Right lobe of liver (tissue), 6 donors: ENCODE results near the gene PAFAH1B1. TPM values are rescaled to one million over a fixed set of nuclear protein-coding genes. Genes with fewer than 3 reads are reported as not detected.
"Not testable (repeated sequence)": the region's sequence is repeated elsewhere in the genome, so short reads cannot be mapped to it uniquely, and the experiment has no call there.

Experiments used
- ATAC-seq, 4 donors: fragments of 200-7000 bp; cut with Tn5 transposase; one replicate each; pipeline ENCODE4 v1.9.1; 2020; ENCODE audit warnings: mild to moderate bottlenecking in 4 of 4, moderate library complexity in 4 of 4
- DNase-seq, 3 donors: peaks; one replicate each; pipeline ENCODE4 v3.0.0-alpha.2; 2020
- H3K27ac ChIP-seq, 3 donors: fragments of 200-600 bp; one replicate each; pipeline ENCODE4 v1.8.0; 2022
- H3K27me3 ChIP-seq, 2 donors: fragments of 200-600 bp; one replicate each; pipeline ENCODE4 v1.8.0; 2022
- H3K36me3 ChIP-seq, 4 donors: fragments of 200-600 bp; sonication (generic) in 1 of 4; one replicate each; pipeline versions ENCODE4 v1.5.1 to v1.8.0; 2017 to 2022; ENCODE audit warnings: control low read depth in 1 of 4
- H3K4me1 ChIP-seq, 4 donors: fragments of 200-600 bp; sonication (generic) in 1 of 4; one replicate each; pipeline versions ENCODE4 v1.5.1 to v1.8.0; 2017 to 2022; ENCODE audit warnings: control low read depth in 1 of 4
- H3K4me3 ChIP-seq, 3 donors: fragments of 200-600 bp; one replicate each; pipeline ENCODE4 v1.8.0; 2022
- H3K9me3 ChIP-seq, 4 donors: fragments of 200-600 bp; sonication (generic) in 1 of 4; one replicate each; pipeline versions ENCODE4 v1.5.1 to v1.8.0; 2017 to 2022; ENCODE audit warnings: control low read depth in 1 of 4
- CTCF ChIP-seq, 4 donors: fragments of 200-600 bp in 3 of 4; fragments of 450-650 bp in 1 of 4; IDR thresholded peaks; one replicate each; pipeline versions ENCODE4 v1.5.1 to v1.8.0; 2016 to 2022; ENCODE audit warnings: antibody characterized with exemption in 4 of 4, mild to moderate bottlenecking in 2 of 4
- POLR2A ChIP-seq: fragments of 450-650 bp; IDR thresholded peaks from one replicate; pipeline ENCODE4 v1.6.1; 2017; ENCODE audit warnings: antibody characterized with exemption, mild to moderate bottlenecking
- WGBS: methylation state at CpG from one replicate; pipeline ENCODE4 v1.1.6; 2018; ENCODE audit warnings: low coverage, low lambda C conversion rate; ENCODE audit not compliant: insufficient coverage; ENCODE audit errors: missing lambda C conversion rate; 5-methylcytosine and 5-hydroxymethylcytosine counted together
- intact Hi-C, 2 donors: fragments of 100-400 bp; cut with DNase I; formaldehyde crosslinking; loops; one replicate each; pipeline versions ENCODE4 v1.11.2 to v1.14.1; 2022
- total RNA-seq, 6 experiments: library from RNA; depleted of rRNA in 2 of 6; stranded (reverse); fragments of >200 nt in 2 of 6; fragmentation: NEBNext Ultra II Directional in 3 of 6; extraction: Animal tissue kit (Norgen Biotek cat#: 25700) in 3 of 6; gene quantifications; one replicate each; pipeline versions ENCODE4 v1.1.0 to v1.2.4, GENCODE V29; 2016 to 2023
- donor health status: DM: no; HTN: yes; CAD: no.
- donor health status: DM: no; HTN: no; CAD: no.
- donor health status: DM: no; HTN: no; CAD: no.
- donor health status: DM: no; HTN: yes; CAD: no.
- donor health status: DM: no; HTN: yes; CAD: no.

Gene PAFAH1B1
- total RNA-seq, 6 experiments from 2014 or later = 32.6 to 69.9 (median 42.2) TPM

DNA sequence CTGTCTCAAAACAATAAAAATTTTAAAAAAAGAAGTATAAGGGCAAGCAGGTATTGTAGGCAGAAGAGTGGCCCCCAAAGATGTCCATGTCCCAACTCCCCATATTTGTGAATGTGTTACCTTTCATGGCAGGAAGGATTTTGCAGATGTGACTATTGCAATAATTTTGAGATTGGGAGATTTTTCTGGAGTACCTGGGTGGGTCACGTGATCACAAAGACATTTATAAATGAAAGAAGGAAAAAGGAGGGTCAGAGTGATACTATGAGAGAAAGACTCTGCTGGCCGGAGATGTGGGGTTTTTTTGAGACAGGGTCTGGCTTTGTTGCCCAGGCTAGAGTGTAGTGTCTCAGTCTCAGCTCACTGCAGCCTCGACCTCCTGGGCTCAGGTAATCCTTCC is 27.4 kb upstream of the PAFAH1B1 start:
- intact Hi-C loops = no loop called here
- TF ChIP-seq POLR2A = no peak
- TF ChIP-seq CTCF (IDR thresholded peaks at IDR 0.05) = no peak
- Histone ChIP-seq H3K27ac (no peak overlapping the region), H3K27me3 (no peaks in the 10 kb centered on the region), H3K4me3 (no peak overlapping the region), H3K4me1 (no peaks in the 10 kb centered on the region), H3K9me3 (no peaks in the 10 kb centered on the region), H3K36me3 (no peaks in the 10 kb centered on the region)
- WGBS = 73% methylated on average over 2 of the region's 3 CpGs
- DNase-seq (no peak), ATAC-seq (no peak)

DNA sequence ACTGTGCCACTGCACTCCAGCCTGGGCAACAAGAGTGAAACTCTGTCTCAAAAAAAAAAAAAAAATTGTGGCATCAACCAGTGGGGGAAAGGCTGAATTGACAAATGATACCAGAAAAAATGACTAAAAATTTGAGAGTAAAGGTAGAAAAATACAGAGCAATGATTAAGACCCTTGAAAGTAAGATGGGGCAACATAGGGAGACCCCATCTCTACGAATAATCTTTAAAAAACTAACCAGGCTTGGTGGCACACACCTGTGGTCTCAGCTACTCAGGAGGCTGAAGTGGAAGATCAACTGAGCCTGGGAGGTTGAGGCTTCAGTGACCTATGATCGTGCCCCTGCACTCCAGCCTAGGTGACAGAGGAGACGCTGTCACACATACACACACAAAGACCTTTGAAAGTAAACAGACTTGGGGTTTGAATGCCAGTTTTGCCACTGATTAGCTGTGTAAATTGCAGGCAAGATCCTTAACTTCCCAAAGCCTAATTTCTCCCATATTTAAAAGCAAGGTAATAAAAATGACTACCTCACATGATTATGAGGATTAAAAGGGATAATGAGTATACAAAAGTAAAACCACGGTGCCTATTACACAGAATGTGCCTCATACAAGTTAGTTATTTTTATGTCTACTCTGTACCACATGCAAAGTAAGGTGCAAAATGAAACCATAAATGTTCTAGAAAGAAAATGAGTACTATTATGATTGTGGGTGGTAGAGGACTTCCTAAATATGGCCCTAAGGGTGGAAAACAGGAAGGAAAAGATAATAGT is 21.7 kb upstream of the PAFAH1B1 start:
- intact Hi-C loops = no loop called here
- 44% methylated on average over 3 of the region's 4 CpGs for WGBS

DNA sequence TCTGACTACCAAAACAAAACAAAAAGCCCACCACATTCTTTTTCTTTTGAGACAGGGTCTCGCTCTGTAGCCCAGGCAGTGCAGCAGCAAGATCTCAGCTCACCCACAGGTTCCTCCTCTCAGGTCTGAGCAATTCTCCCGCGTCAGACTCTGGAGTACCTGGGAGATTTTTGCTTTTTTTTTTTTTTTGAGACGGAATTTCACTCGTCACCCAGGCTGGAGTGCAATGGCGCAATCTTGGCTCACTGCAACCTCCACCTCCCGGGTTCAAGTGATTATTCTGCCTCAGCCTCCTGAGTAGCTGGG is 21.2 kb upstream of the PAFAH1B1 start:
- H3K4me1 ChIP-seq, H3K27ac ChIP-seq, H3K27me3 ChIP-seq, H3K36me3 ChIP-seq, intact Hi-C loops, H3K9me3 ChIP-seq, DNase-seq, H3K4me3 ChIP-seq: not testable (repeated sequence)
- WGBS = 48% methylated on average over 7 of the region's 7 CpGs
- peak in 1 of 4 donors; percentile 9 for ATAC-seq

More for the DNA sequence above, 21.7 kb upstream of the PAFAH1B1 start:
- H3K9me3 ChIP-seq = no peaks in the 10 kb centered on the region
- peaks cover 0 to 5% (median 0%) of the 10 kb centered on the region in 4 donors for H3K4me1 ChIP-seq
- ATAC-seq = peak; percentile 68 to 83 (median 78)
- H3K27ac ChIP-seq = no peak overlapping the region
- no peak for DNase-seq
- H3K27me3 ChIP-seq = no peaks in the 10 kb centered on the region
- H3K4me3 ChIP-seq = no peak overlapping the region
- no peaks in the 10 kb centered on the region for H3K36me3 ChIP-seq
- no peak for TF ChIP-seq POLR2A
- TF ChIP-seq CTCF (IDR thresholded peaks at IDR 0.05) = no peak

DNA sequence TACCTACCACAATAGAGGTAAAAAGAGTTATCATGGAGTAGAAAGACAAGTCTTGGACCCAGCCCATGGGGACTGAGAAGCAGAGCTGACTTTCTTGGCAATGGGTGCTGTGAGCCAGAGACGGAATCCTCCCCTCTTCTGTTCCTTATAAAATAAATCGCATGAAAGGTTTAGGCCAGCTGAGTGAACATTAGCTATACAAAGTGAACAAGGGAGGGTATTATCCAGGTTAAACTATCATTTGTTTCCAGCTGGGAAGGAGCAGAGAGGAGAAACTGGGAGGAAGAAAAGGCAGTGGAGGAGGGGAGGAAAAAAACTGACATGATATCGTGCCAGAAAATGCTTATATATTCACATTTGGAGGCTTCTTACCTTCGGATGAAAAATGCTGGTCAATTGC is 13.3 kb upstream of the PAFAH1B1 start:
- TF ChIP-seq POLR2A = no peak
- no peak for TF ChIP-seq CTCF (IDR thresholded peaks at IDR 0.05)
- H3K4me1 ChIP-seq = no peaks in the 10 kb centered on the region
- no peaks in the 10 kb centered on the region for H3K36me3 ChIP-seq
- no peak for ATAC-seq
- intact Hi-C loops = no loop called here
- DNase-seq = no peak
- WGBS = 68% methylated on average over 4 of the region's 4 CpGs
- H3K4me3 ChIP-seq = no peak overlapping the region
- H3K9me3 ChIP-seq = no peaks in the 10 kb centered on the region
- H3K27ac ChIP-seq = no peak overlapping the region
- H3K27me3 ChIP-seq = no peaks in the 10 kb centered on the region

GRCh38 chr17:2580661-2581060 is 12.8 kb upstream of the PAFAH1B1 start:
- H3K9me3 ChIP-seq = no peaks in the 10 kb centered on the region
- intact Hi-C loops = no loop called here
- H3K36me3 ChIP-seq = no peaks in the 10 kb centered on the region
- H3K4me3 ChIP-seq = no peak overlapping the region
- TF ChIP-seq CTCF (IDR thresholded peaks at IDR 0.05) (no peak), POLR2A (no peak)
- 70% methylated on average over 5 of the region's 5 CpGs for WGBS
- no peak overlapping the region for H3K27ac ChIP-seq
- no peaks in the 10 kb centered on the region for H3K4me1 ChIP-seq
- ATAC-seq (no peak), DNase-seq (no peak)
- no peaks in the 10 kb centered on the region for H3K27me3 ChIP-seq
